Daoy (cell line): ENCODE results near the gene WWOX. TPM values are rescaled to one million over a fixed set of nuclear protein-coding genes. Genes with fewer than 3 reads are reported as not detected.
"Not testable (repeated sequence)": the region's sequence is repeated elsewhere in the genome, so short reads cannot be mapped to it uniquely, and the experiment has no call there.

Source experiments
- DNase-seq: peaks from one replicate; pipeline ENCODE4 v3.0.0-alpha.2; 2015; ENCODE audit warnings: low read depth
- total RNA-seq: library from RNA; depleted of rRNA; stranded (reverse); fragments of >200 nt; shearing (Covaris generic); gene quantifications from 2 replicates; pipeline ENCODE4 v1.2.3, GENCODE V29; 2014

Gene WWOX
- total RNA-seq, 1 experiment from 2014 or later = 21.1 TPM

GRCh38 chr16:79195938-79196337 lies 1096.5 kb downstream of the WWOX start:
- no peak for DNase-seq

- DNase-seq = no peak
Observed at GRCh38 chr16:79201436-79201835, 1102.0 kb downstream of the WWOX start.

GRCh38 chr16:79202977-79203376 lies 1103.5 kb downstream of the WWOX start:
- no peak for DNase-seq

GRCh38 chr16:79204486-79204885 lies 1105.0 kb downstream of the WWOX start:
- no peak for DNase-seq

GRCh38 chr16:79206889-79207288 lies 1107.4 kb downstream of the WWOX start:
- DNase-seq = no peak

DNA sequence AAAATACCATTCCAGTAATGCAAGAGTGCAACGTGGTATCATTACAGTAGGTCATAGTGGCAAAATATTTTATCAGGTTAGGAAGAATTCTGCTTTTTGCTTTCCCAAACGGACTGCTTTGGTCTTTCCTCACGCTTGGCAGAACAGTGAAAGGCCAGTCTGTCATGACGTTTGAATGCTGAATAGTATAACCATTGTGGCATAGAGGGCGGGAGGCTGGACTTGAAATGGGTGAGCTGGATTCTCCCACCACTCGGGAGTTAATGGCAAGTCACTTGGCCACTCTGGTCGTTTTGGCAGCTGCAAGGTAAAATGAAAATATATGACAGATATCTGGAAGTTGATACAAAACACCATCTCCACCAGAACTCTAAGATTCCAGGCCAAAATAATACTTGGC lies 1109.9 kb downstream of the WWOX start:
- no peak for DNase-seq

- DNase-seq = no peak
Observed at GRCh38 chr16:79210607-79211006, 1111.2 kb downstream of the WWOX start.

DNA sequence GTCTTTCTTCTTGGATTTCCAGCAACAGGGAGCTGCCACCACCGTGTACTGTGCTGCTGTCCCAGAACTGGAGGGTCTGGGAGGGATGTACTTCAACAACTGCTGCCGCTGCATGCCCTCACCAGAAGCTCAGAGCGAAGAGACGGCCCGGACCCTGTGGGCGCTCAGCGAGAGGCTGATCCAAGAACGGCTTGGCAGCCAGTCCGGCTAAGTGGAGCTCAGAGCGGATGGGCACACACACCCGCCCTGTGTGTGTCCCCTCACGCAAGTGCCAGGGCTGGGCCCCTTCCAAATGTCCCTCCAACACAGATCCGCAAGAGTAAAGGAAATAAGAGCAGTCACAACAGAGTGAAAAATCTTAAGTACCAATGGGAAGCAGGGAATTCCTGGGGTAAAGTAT lies 1112.1 kb downstream of the WWOX start:
- DNase-seq = no peak

DNA sequence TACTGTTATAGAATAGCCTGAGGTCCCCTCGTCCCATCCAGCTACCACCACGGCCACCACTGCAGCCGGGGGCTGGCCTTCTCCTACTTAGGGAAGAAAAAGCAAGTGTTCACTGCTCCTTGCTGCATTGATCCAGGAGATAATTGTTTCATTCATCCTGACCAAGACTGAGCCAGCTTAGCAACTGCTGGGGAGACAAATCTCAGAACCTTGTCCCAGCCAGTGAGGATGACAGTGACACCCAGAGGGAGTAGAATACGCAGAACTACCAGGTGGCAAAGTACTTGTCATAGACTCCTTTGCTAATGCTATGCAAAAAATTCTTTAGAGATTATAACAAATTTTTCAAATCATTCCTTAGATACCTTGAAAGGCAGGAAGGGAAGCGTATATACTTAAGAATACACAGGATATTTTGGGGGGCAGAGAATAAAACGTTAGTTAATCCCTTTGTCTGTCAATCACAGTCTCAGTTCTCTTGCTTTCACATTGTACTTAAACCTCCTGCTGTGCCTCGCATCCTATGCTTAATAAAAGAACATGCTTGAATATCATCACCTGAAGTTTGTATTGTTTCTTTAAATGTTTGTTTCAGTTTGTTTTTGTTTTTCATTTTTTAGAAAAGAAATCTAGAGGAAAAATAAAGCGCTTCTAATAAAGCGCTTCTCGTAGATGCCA lies 1112.8 kb downstream of the WWOX start:
- DNase-seq = no peak

- no peak for DNase-seq
Observed at GRCh38 chr16:79213214-79213613, 1113.8 kb downstream of the WWOX start.

GRCh38 chr16:79215289-79215688 lies 1115.8 kb downstream of the WWOX start:
- no peak for DNase-seq

DNA sequence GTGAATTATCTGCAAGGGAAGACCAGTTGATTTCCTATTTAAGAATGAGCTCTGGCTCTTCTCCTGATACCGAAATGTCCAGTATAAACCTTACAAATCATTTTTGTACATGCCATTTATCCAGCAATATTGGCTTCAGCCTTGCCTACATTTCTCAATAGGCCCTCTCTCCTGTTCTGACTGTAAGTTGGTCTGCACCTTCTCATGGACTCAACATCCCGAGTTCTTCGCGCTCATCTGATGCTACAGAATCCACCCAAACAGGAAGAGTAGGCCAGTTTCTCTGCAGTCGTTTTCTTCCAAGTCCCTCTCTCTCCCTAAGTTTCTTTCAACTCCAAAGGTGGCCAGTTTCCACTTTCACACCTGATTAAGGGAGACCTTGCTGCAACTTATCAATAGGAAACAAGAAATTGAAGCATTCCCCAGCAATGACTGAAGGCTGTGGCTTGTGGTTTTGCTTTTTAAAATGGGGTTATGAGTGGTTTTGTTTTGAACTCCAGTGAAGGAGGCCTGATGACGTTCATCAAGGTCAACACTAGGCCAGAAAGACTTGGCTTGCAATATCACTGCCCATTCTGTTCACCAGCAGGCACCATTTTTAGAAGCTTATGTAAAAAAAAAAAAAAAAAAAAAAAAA lies 1118.0 kb downstream of the WWOX start:
- DNase-seq = peak; percentile 25

GRCh38 chr16:79218351-79218750 lies 1118.9 kb downstream of the WWOX start:
- DNase-seq = no peak

DNA sequence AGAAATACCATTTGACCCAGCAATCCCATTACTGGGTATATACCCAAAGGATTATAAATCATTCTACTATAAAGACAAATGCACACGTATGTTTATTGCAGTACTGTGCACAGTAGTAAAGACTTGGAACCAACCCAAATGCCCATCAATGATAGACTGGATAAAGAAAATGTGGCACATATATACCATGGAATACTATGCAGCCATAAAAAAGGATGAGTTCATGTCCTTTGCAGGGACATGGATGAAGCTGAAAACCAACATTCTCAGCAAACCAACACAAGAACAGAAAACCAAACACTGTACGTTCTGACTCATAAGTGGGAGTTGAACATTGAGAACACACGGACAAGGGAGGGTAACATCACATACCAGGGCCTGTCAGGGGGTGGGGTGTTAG lies 1126.5 kb downstream of the WWOX start:
- DNase-seq = not testable (repeated sequence)

- DNase-seq = no peak
Observed at GRCh38 chr16:79229361-79229760, 1129.9 kb downstream of the WWOX start.

- not testable (repeated sequence) for DNase-seq
Observed at GRCh38 chr16:79245700-79246099, 1146.2 kb downstream of the WWOX start.

DNA sequence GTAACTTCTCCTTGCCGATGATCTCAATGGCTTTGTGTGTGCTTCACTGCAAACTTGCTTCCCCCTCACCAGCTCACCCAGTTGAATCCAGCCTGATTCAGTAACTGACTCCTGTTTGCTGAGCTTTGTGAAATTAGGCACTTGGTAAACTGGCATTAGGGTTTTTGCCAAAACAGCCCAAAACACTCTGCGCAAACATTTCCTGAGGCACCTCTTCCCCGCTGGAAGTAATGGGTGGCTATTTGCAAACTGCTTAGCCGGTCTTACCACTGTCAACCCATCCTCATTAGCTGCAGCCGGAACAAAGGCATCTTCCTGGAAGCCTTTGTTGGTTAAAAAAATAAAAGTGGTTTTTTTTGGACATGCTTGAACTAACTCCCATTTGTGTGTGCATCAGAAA lies 1147.9 kb downstream of the WWOX start:
- DNase-seq = no peak

- DNase-seq = no peak
Observed at GRCh38 chr16:79248351-79248750, 1148.9 kb downstream of the WWOX start.

DNA sequence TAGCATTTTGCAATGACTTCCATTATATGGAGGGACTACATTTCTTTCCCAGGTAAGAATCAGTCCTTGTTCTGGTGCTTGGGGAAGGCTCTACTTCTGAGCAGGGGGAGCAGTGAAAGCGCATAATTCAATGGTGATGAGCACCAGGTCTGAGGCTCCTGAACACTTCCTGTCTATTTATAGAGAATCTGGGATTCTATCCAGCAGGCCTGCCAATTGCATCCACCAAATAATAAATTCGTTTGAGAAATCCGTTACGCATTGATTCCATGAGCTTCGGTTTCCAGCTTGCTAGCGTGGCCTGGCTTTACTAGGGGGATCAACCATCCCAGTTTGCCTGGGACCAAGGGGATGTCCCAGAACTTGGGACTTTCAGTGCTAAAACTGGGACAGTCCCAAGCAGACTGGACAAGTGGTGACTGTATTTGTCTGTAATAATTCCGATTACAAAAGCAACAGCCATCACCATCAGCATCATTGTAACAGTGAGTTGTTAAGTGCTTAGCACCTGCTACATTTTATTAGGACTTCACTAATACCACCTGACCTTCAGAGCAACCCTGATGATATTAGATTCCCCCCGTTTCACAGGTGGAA lies 1151.1 kb downstream of the WWOX start:
- no peak for DNase-seq

DNA sequence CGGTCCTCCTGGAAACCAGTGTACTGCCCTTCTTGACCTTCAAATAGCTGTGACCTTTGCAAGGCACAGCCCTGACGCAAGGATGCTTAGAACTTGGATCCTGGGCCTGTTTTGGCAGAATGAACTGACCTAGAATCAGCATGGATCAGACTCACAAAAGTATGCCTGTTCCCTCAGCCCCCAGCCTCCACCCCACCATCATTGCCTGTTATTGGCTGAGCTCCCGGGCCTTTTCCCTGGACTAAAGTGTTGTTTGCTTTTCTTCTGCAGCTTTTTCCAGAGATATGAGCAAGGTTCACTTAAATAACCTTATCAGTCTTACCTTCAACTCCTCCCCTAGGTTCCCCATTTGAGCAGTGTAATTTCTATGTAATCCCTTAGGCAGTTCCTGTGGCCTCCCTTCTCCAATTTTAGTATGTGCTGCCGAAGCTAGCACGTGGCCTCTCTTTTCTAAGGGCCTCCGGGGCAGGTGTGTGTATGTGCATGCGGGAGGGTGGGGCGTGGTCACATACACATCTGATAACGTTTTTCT lies 1153.7 kb downstream of the WWOX start:
- DNase-seq = no peak

- no peak for DNase-seq
Observed at GRCh38 chr16:79257953-79258490, 1158.6 kb downstream of the WWOX start.

DNA sequence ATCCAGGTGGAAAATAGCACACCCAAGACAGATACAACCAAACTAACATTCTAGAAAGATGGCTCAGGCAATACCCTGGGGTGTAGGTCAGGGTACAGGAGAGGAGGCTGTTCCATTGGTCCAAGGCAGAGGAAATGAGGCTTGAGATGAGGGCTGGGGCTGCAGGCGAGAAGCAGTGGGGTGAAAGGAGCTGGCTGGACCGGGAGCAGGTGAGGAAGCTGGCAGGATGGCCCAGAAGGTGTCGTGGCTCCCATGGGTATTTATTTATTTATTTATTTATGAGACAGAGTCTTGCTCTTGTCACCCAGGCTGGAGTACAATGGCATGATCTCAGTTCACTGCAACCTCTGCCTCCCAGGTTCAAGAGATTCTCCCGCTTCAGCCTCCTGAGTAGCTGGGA lies 1161.4 kb downstream of the WWOX start:
- not testable (repeated sequence) for DNase-seq

- peak; percentile 50 for DNase-seq
Observed at GRCh38 chr16:79261481-79261940, 1162.1 kb downstream of the WWOX start.
